MM.1S (cell line): Measurements from ENCODE around the gene OVOL3.

Experiments used
- DNase-seq: peaks from one replicate; pipeline ENCODE4 v3.0.0-alpha.2; 2015
- H2AFZ ChIP-seq: fragments of 300-600 bp; sonication (generic); 2 replicates; pipeline ENCODE4 v1.6.0; 2016; ENCODE audit warnings: antibody characterized with exemption, low read length
- H3F3A ChIP-seq: fragments of 300-600 bp; sonication (generic); 2 replicates; pipeline ENCODE4 v1.6.1; 2016; ENCODE audit warnings: mild to moderate bottlenecking, antibody characterized with exemption, low read length, moderate library complexity, mixed read lengths; ENCODE audit not compliant: insufficient read depth
- H3K27ac ChIP-seq: fragments of 300-600 bp; sonication (generic); 2 replicates; pipeline ENCODE4 v1.5.1; 2016; ENCODE audit warnings: mild to moderate bottlenecking, low read length
- H3K27me3 ChIP-seq: fragments of 300-600 bp; sonication (generic); replicated peaks from 2 replicates; pipeline ENCODE4 v1.6.0; 2016; ENCODE audit warnings: low read length; ENCODE audit not compliant: insufficient read depth
- H3K36me3 ChIP-seq: fragments of 300-600 bp; sonication (generic); replicated peaks from 2 replicates; pipeline ENCODE4 v1.6.1; 2016; ENCODE audit warnings: mild to moderate bottlenecking, low read length, mixed read lengths; ENCODE audit not compliant: insufficient read depth
- H3K4me1 ChIP-seq: fragments of 300-600 bp; sonication (generic); 2 replicates; pipeline ENCODE4 v1.6.1; 2016; ENCODE audit warnings: low read length, mixed read lengths
- H3K4me2 ChIP-seq: fragments of 300-600 bp; sonication (generic); 2 replicates; pipeline ENCODE4 v1.6.0; 2016; ENCODE audit warnings: low read depth, low read length
- H3K4me3 ChIP-seq: fragments of 300-600 bp; sonication (generic); 2 replicates; pipeline ENCODE4 v1.5.1; 2016; ENCODE audit warnings: low read length, mixed read lengths
- H3K79me2 ChIP-seq: fragments of 300-600 bp; sonication (generic); 2 replicates; pipeline ENCODE4 v1.6.1; 2016; ENCODE audit warnings: mixed run types, low read length, mixed read lengths
- H3K9ac ChIP-seq: fragments of 300-600 bp; sonication (generic); 2 replicates; pipeline ENCODE4 v1.6.1; 2016; ENCODE audit warnings: low read length, mixed read lengths
- H3K9me2 ChIP-seq: fragments of 300-600 bp; sonication (generic); replicated peaks from 2 replicates; pipeline ENCODE4 v1.6.1; 2016; ENCODE audit warnings: mild to moderate bottlenecking, low read length, mixed read lengths; ENCODE audit not compliant: insufficient read depth
- H3K9me3 ChIP-seq: fragments of 300-600 bp; sonication (generic); replicated peaks from 2 replicates; pipeline ENCODE4 v1.6.1; 2016; ENCODE audit warnings: mild to moderate bottlenecking, low read length, mixed read lengths; ENCODE audit not compliant: insufficient read depth
- H4K20me1 ChIP-seq: fragments of 300-600 bp; sonication (generic); 2 replicates; pipeline ENCODE4 v1.6.1; 2016; ENCODE audit warnings: mild to moderate bottlenecking, low read length, moderate library complexity, mixed read lengths; ENCODE audit not compliant: insufficient read depth
- EZH2 ChIP-seq: fragments of 300-600 bp; sonication (generic); optimal IDR thresholded peaks from 2 replicates; pipeline ENCODE3; 2017; ENCODE audit warnings: low read depth, mild to moderate bottlenecking, antibody characterized with exemption, low read length, mixed read lengths
- EZH2phosphoT487 ChIP-seq: fragments of 300-600 bp; sonication (generic); IDR thresholded peaks from 2 replicates; pipeline ENCODE4 v1.6.1; 2018; ENCODE audit warnings: antibody characterized with exemption, low read length
- TF ChIP-seq, protein P1 (sequence below): fragments of 300-600 bp; sonication (generic); IDR thresholded peaks from 2 replicates; pipeline ENCODE4 v1.5.1; 2016; ENCODE audit warnings: antibody characterized with exemption, low read length, mixed read lengths

The OVOL3 gene

DNA sequence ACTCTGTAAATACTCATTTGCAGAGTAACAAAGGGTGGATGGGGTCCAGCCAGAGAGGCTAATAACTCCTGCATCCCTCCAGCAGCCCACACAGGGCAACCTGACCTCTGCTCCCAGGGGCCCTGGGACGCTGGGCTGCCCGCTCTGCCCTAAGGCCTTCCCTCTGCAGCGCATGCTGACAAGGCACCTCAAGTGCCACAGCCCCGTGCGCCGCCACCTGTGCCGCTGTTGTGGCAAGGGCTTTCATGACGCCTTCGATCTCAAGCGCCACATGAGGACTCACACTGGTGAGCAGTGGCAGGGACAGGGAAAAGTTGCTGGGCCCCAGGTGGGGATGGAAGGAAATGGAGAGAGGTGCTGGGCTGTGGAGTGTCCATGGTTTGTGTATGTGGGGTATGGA lies 1.7 kb downstream of the OVOL3 start:
- Histone ChIP-seq H3K79me2 (peaks cover 23% of the 10 kb centered on the region), H3K27me3 (no peaks in the 10 kb centered on the region), H3K36me3 (no peaks in the 10 kb centered on the region), H3F3A (no peaks in the 10 kb centered on the region), H4K20me1 (no peaks in the 10 kb centered on the region), H2AFZ (no peak overlapping the region), H3K27ac (no peak overlapping the region), H3K9me2 (no peaks in the 10 kb centered on the region), H3K4me1 (peaks cover 10% of the 10 kb centered on the region; the same call in 1 of the 2 replicates), H3K9me3 (no peaks in the 10 kb centered on the region), H3K9ac (no peak overlapping the region), H3K4me2 (no peak overlapping the region), H3K4me3 (no peak overlapping the region)
- TF ChIP-seq EZH2 (no peak), EZH2phosphoT487 (no peak)
- TF ChIP-seq, protein P1, sequence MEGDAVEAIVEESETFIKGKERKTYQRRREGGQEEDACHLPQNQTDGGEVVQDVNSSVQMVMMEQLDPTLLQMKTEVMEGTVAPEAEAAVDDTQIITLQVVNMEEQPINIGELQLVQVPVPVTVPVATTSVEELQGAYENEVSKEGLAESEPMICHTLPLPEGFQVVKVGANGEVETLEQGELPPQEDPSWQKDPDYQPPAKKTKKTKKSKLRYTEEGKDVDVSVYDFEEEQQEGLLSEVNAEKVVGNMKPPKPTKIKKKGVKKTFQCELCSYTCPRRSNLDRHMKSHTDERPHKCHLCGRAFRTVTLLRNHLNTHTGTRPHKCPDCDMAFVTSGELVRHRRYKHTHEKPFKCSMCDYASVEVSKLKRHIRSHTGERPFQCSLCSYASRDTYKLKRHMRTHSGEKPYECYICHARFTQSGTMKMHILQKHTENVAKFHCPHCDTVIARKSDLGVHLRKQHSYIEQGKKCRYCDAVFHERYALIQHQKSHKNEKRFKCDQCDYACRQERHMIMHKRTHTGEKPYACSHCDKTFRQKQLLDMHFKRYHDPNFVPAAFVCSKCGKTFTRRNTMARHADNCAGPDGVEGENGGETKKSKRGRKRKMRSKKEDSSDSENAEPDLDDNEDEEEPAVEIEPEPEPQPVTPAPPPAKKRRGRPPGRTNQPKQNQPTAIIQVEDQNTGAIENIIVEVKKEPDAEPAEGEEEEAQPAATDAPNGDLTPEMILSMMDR = no peak
- DNase-seq = no peak

DNA sequence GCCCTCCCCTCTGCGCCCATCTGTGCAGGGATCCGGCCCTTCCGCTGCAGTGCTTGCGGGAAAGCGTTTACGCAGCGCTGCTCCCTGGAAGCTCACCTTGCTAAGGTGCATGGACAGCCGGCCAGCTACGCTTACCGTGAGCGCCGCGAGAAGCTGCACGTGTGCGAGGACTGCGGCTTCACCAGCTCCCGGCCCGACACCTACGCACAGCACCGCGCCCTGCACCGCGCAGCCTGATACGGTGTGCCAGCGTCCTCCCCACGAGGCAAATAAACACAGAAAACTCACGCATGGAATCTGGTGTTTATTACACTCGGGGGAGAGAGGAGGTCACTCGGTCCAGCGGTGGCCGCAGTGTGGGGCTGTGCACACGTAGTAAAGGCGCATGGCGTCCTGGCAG lies 2.5 kb downstream of the OVOL3 start:
- Histone ChIP-seq H3K9me2 (no peaks in the 10 kb centered on the region), H3K27ac (no peak overlapping the region), H3K4me1 (peaks cover 10% of the 10 kb centered on the region; the same call in 1 of the 2 replicates), H3K4me3 (peak overlapping the region; percentile 94; the same call in 1 of the 2 replicates), H3K4me2 (peak overlapping the region; percentile 93; the same call in 1 of the 2 replicates), H3K9me3 (no peaks in the 10 kb centered on the region), H3K36me3 (no peaks in the 10 kb centered on the region), H3K9ac (no peak overlapping the region), H4K20me1 (no peaks in the 10 kb centered on the region), H3K27me3 (no peaks in the 10 kb centered on the region), H3F3A (no peaks in the 10 kb centered on the region), H2AFZ (no peak overlapping the region), H3K79me2 (peaks cover 23% of the 10 kb centered on the region)
- TF ChIP-seq EZH2phosphoT487 (no peak), EZH2 (no peak)
- TF ChIP-seq, protein P1 = no peak
- no peak for DNase-seq

DNA sequence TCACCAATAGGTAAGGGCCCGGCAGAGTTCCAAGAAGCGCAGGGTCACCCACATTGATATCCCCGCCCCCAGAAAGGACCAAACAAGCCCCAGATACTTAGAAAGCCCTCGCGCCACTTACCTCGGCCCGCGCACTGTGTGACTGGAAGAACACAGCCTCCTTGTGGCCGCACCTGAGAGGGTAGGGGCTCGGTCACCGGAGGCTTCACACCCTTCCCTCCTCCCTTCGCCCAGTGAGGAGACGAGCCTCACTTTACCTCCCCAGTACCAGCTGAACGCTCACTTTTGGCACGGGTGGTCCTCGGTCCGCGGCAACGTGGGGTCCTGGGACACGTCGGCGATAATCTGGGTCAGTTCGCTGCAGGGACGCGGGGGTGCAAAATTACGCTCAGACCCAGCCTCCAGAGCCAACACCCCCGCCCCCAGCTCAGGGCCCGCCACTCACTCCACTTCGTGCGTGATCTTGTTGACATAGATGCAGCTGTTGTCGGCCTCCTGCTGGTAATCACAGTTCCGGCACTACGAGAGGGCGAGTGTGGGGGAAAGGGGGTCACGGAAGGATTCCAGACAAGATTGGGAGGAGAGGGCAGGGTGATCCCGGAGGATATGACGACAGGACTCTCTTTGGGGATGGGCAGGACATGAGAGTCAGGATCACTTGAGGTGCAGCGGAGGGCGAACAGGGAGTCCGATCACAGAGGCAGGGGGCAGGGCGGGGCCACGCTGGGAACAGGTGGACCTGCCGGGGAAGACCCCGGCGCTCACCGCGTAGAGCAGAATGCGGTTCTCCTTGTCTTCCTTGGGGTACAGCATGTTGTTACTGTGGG lies 3.2 kb downstream of the OVOL3 start:
- Histone ChIP-seq H3K4me1 (peaks cover 10% of the 10 kb centered on the region; the same call in 1 of the 2 replicates), H3K36me3 (no peaks in the 10 kb centered on the region)

More for the DNA sequence above, 3.2 kb downstream of the OVOL3 start:
- Histone ChIP-seq H3F3A (no peaks in the 10 kb centered on the region), H4K20me1 (no peaks in the 10 kb centered on the region), H3K4me2 (peak overlapping the region; percentile 93), H3K4me3 (peak overlapping the region; percentile 94), H3K27ac (peak overlapping the region; percentile 83; the same call in 1 of the 2 replicates), H3K9me3 (no peaks in the 10 kb centered on the region), H3K9me2 (no peaks in the 10 kb centered on the region), H3K9ac (peak overlapping the region; percentile 83), H3K27me3 (no peaks in the 10 kb centered on the region), H2AFZ (peak overlapping the region; percentile 86), H3K79me2 (peaks cover 23% of the 10 kb centered on the region)
- no peak for DNase-seq
- TF ChIP-seq EZH2 (no peak), EZH2phosphoT487 (no peak)
- TF ChIP-seq, protein P1 = no peak
